SHP77 (cell line): ENCODE results near the gene SNED1.

Experiments
- DNase-seq, 2 experiments: peaks; one replicate each; lab custom pipeline; 2025; lab: John Stamatoyannopoulos, UW

SNED1 gene

GRCh38 chr2:241109210-241110088, 111.0 kb downstream of the SNED1 start:
- DNase-seq = no peak

GRCh38 chr2:241110089-241110606, 111.7 kb downstream of the SNED1 start:
- no peak for DNase-seq

- no peak for DNase-seq
Measured at GRCh38 chr2:241110607-241111439, 112.4 kb downstream of the SNED1 start.

DNA sequence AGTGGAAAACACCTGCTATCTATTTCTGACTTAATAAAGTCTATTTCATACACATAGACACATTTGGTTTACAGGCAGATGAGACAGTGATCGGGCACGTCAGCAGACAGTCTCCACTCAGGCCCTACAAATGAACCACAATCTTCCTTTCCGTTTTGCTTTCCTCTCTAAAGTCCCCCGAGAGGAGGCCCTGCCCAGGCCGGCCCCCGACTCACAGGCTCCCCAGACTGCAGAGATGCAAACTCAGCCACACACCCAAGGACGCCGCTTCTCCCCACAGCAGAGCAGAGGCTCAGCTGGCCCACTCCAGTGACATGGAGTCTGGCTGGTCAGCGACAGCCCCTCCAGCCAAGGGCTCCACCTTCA, 113.0 kb downstream of the SNED1 start:
- DNase-seq = no peak

GRCh38 chr2:241112046-241112445, 113.6 kb downstream of the SNED1 start:
- no peak for DNase-seq

- DNase-seq = no peak
Measured at GRCh38 chr2:241112592-241112991, 114.2 kb downstream of the SNED1 start.

DNA sequence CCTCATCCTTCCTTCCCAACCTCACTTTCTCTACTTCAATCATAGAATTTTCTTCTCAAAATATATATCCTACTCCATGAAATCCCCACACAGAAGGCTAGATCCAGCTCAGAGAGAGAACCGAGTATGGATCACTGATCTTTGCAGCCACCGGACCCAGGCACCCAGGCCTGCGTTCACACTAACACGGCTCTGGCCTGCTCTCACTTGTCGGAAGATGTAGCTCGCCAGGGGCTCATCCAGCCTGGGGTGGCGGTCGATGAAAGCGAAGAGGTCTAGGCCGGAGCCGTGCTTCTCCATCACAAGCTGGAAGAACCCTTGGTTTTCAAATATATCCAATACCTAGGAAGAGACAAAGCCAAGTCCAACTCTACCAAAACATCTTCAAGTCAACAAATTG, 116.4 kb downstream of the SNED1 start:
- DNase-seq = no peak

GRCh38 chr2:241115361-241115760, 116.9 kb downstream of the SNED1 start:
- DNase-seq = no peak

GRCh38 chr2:241116606-241117560, 118.5 kb downstream of the SNED1 start:
- no peak for DNase-seq

GRCh38 chr2:241118737-241119505, 120.5 kb downstream of the SNED1 start:
- DNase-seq = no peak

GRCh38 chr2:241120440-241120839, 122.0 kb downstream of the SNED1 start:
- no peak for DNase-seq

GRCh38 chr2:241121008-241121407, 122.6 kb downstream of the SNED1 start:
- no peak for DNase-seq

DNA sequence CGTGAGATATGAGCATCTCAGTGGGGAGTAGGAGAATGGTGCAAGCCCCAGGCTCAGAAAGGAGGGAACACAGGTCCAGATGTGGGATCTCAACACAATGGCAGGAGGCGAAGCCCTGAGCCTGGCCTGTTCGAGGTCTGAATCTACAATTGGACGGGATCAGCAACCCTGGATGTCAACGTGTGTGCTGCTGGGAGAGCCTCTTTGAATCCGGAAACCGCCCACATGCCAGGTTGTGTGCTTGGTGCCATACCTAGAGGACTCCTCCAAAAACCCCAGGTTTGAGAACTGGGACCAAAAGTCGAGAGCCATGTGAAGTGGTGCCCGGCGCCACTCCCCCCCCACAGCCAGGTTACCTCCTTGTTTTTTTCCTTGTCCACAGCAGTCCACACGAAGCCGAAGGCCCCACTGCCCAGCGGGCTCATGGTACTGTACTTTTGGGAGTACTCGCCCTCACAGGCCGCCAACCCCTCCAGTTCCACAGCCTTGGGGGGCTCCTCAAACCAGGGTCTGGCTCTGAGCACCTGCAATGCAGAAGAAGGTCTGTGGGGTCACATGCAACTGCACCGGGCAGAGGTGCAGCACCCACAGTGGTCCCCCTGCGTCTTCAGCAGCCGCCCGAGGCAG, 124.1 kb downstream of the SNED1 start:
- DNase-seq = no peak

DNA sequence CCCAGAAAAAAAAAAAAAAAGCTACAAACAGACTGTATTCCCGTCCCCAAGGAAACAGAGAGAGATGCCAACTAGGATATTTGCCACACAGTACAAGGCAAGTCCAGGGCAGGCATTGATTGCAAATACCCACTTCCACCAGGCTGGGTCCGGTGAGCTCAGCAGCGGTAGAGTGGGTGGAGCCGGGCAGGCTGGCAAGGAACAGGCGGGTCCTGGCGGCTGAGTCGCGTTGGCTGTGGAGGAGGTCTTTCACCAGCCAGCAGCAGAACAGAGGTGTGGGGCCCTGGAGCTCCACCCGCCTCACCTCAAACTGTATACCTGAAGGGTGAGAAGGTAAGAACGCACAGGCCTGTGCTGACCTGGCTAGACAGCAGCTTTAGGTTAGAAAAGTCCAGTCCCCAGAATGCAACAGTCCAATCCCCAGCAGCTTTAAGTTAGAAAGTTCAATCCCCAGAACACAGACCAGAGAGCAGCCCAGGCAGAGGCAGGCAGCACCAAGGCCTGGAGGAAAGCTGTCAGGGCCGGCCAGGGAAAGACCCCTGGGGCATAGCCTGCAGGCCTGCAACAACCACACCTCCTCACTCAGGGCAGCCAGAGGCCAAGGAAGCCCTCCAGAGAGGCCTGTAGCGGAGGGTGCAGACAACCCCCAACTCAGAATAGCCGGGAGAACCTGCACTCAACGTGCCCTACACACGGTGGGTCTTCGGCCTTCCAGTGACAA, 125.6 kb downstream of the SNED1 start:
- DNase-seq = no peak

- no peak for DNase-seq
Measured at GRCh38 chr2:241125626-241126025, 127.2 kb downstream of the SNED1 start.

GRCh38 chr2:241126201-241126611, 127.8 kb downstream of the SNED1 start:
- no peak for DNase-seq

DNA sequence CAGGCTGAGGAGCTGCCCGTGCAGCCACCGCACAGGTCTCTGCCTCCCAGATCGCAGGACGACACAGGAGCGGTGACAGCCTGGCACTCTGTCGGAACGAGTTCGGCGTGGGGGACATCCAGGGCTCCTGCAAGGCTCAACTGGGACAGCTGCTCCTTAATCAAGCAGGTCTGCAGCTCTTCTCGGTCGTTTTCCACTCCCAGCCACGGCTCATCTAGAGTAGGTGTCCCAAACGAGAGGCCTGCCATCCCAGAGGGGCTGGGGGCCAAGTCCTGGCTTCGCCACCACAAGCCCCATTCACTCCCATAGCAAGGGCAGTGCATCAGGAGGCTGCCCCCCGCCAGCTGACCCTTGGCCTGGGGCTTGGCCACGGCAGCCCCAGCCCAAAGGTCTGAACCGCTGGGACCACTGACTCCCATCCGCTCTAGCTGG, 128.4 kb downstream of the SNED1 start:
- no peak for DNase-seq

- no peak for DNase-seq
Measured at GRCh38 chr2:241128266-241128665, 129.8 kb downstream of the SNED1 start.

GRCh38 chr2:241129086-241129871, 130.9 kb downstream of the SNED1 start:
- DNase-seq = no peak
